NCI-H748 (cell line): ENCODE data around the gene GPA33.

Source experiments
- DNase-seq: peaks from one replicate; lab custom pipeline; 2025; ENCODE audit not compliant: unreplicated experiment; lab: John Stamatoyannopoulos, UW

Gene GPA33

DNA sequence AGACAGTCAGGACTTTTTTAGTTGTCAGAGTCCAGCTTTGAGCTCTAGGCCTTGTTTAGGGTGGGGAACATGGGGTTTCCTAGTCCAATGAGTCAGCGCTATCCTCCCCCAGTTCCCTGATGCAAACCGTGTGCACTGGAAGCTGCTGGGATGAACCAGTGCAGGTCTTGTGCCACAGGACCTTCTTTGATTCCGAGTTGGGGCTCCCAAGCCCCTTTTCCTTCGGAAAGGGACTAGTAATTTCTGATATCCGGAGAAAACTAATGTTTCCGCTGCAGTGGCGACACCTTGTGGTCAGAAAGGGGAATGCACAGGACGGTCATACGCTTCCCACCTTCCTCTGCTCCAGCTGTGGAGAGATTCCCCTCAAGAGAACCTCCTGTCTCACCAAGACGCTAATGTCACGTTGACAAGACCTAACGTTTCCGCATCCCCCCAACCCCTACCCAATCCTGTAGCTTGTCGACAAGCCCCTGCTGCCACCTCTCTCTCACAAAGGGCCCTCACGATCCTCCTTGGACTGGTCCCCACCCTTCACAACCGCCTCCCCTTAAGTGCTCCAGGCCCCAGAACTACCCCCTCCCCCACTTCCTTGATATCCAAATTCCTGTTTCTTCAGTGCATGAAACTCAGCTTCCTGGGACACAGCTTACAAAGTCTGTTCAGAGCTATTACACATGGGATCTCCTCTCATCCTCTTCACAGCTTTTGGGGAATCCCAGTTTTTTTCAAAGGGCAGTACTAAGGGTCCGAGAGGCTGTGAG lies 30.9 kb downstream of the GPA33 start:
- DNase-seq = peak; percentile 65

DNA sequence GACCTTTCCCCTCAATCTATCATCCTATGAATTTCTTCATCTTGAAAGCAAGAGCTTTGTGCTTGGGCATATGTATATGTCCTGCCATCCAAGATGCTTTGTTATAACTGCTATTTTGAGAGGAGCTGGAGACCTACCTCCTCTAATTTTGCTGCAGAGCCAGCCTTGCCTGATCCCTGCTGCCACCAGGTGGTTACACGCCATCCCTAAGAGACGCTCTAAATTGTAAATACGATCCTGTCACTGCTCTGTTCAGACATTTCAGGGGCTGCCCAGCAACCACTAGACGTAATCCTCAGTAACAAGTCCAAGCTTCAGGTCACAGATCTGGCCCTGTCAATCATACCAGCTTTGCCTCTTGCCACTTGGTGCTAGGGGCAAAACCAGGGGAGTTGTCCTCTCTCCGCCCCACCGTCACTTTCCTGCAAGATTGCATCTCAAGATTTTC lies 32.9 kb downstream of the GPA33 start:
- peak; percentile 84 for DNase-seq

DNA sequence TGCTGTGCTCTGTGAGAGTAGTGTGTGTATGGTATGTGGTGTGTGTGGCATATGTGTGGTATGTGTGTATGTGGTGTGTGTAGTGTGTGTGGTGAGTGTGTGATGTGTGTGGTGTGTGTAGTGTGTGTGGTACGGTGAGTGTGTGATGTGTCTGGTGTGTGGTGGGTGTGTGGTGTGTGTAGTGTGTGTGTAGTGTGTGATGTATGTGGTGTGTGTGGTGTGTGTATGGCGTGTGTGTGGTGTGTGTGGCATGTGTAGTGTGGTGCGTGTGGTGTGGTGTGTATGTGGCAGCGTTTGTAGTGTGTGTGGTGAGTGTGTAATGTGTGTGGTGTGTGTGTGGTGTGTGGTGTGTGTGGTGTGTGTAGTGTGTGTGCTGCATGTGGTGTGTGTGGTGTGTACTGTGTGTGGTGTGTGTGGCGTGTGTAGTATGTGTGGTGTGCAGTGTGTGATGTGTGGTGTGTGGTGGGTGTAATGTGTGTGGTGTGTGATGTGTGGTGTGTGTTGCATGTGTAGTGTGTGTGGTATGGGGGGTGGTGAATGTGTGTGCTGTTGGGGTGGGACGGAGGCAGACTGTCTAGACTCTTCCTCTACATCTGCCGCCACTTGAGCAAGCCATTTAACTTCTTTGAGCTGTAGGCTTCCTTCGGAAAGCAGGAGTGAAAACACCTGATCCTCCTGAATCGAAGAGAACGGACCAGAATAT lies 33.5 kb downstream of the GPA33 start:
- DNase-seq = peak; percentile 74

DNA sequence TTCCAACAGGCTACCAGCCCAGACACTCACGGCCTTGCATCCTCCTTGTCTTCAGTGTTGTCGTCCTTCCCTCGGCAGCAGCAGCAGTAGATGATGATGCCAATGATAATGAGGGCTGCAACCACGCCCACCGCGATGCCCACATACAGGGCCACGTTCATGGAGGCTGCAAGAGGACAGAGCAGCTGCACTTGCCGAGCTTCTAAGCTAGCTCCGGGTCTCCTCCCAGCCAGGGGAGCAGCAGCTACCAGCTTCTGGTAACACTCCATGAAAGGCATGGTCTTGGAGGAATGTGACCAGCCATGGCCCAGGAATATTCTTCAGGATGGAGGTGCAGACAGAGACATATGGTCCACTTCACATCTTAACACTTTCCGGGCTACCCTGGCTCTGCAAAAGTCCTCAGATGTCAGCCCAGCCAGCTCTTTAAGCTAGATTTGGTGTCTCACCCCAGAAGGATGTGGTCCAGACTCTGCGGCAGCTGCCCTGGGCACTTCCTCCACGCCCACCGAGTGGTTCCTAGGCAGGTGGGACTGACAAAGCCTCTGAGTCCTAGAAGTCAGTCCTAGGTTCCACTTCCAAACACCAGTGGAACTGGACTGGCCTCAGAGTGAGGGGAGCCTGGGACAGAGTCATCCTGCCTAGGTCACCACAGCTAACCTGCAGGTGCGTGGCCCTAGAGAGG lies 35.1 kb downstream of the GPA33 start:
- DNase-seq = peak; percentile 64

DNA sequence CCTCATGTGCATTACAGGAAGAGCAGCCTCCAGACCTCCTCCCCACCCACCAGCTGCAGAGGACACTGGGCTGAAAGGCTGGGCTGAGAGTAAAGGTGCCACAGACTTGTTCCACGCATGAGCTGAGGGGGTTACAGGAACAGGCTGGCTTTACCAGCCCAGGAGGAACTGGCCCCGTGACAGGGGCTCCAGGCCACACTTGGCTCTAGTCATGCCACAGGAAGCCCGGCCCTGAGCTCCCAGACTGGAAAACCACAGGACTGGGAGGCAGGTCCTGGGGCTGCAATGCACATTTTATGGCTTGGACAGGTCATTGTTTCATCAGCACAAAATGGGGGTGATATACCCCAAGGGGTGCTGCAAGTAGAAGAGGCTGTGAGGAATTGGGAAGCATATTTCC lies 35.6 kb downstream of the GPA33 start:
- no peak for DNase-seq

DNA sequence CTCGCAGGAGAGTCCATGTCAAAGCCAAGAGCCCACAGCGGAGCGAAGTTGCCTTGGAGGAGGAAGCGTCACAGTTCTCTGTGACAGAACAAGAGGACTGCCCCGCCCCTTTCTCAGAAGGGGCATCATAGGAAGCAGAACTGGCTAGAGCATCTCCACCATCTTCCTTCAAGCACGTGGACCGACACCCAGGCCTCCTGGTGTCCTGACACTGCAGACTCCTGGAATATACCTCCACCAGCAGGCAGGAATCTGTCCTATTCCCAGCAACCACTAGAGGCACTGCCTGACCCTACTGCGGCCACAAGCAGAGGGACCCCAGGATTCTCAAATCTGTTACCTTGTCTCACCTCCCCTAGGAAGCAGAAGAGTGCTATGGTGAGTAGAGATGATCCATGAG lies 37.8 kb downstream of the GPA33 start:
- peak; percentile 31 for DNase-seq

DNA sequence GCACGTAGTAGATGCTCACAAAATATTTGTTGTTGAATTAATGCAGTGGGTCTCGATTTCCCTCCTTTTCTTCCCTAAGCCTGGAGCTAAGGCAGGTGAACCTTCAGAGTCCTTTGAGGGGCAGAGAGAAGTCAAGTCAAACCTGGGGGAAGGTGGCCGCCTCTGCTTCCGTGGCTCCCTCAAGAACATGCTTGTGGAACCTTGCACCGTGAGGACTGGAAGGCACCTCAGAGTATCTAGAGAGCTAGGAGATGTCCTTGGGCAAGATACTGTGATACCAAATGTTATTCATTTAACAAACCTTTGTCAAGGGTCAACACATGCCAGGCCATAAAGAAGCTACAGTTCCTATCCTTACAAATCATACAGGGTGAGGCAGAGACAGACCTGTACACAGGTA lies 38.3 kb downstream of the GPA33 start:
- no peak for DNase-seq

DNA sequence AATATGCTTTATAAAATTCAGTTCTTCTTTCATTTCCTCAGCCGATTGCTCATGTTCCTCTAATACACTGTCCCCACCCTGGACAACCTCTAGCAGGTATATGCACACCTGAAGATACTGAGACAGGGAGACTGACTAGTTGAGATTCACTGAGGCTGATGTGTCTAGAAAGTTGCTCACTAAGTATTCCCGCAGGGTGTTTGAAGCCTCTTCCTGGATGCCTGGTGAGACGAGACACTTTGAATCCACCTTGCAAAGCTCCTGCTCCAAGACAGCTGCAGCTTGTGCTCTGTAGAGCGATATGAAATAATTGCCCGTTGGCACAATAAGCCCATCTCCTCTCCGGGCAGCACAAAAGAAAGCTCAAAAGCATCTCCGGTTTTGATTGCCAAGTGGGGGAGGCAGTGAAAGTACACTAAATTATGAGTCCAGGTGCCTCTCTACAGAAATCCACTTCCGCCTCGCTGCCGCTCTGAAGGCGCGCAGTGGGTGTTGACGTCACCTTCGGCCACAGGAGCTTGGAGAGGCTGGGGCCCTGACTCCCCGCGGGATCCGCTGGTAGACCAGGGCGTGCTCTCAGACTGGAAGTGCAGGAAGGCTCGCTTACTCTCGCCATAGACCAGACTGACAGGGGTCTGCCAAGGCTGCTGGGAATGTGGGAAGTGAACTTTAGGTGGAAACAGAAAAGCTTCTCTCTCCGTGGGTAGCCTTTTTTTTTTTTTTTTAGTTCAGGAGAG lies 46.3 kb downstream of the GPA33 start:
- DNase-seq = peak; percentile 94

DNA sequence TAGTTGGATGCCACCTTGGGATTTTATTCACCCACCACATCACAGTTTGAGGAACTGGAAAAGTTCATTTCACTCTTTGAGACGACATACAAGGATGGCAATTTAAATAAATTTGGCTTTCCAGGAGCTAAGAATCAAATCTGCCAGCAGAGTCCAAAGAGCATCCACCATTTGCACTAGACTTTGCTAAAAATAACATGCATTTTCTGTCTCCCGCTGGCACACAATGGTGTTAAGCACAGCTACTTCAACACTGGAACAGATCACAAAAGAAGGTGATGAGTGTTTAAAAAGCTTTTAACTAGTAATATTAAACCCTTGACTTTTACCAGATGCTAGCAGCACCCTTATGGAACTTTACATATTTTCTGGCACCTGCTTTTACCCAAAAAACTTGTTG lies 56.5 kb downstream of the GPA33 start:
- DNase-seq = no peak

DNA sequence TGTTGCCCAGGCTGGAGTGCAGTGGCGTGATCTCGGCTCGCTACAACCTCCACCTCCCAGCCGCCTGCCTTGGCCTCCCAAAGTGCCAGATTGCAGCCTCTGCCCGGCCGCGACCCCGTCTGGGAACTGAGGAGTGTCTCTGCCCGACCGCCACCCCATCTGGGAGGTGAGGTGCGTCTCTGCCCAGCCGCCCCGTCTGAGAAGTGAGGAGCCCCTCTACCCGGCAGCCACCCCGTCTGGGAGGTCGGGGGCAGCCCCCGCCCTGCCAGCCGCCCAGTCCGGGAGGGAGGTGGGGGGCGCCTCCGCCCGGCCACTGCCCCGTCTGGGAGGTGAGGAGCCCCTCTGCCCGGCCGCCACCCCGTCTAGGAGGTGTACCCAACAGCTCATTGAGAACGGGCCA lies 60.6 kb downstream of the GPA33 start:
- DNase-seq = peak; percentile 26

DNA sequence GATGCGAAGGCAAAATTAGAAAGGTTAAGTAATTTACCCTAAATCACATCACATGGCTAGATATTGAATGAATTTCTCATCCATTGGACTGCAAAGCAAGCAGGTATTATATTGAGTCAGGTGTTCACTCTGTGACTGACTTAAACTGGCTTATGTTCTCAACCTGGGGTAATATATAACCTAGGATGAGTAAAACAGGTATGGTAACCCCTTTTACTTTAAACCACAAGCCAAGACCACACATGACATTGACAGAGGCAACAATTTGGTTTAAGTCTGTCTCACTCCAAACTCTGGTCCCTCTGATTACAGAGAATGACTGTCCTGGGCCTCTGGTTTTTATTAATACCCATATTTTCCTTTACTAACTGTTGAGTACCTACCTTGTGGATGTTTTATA lies 67.8 kb downstream of the GPA33 start:
- no peak for DNase-seq

DNA sequence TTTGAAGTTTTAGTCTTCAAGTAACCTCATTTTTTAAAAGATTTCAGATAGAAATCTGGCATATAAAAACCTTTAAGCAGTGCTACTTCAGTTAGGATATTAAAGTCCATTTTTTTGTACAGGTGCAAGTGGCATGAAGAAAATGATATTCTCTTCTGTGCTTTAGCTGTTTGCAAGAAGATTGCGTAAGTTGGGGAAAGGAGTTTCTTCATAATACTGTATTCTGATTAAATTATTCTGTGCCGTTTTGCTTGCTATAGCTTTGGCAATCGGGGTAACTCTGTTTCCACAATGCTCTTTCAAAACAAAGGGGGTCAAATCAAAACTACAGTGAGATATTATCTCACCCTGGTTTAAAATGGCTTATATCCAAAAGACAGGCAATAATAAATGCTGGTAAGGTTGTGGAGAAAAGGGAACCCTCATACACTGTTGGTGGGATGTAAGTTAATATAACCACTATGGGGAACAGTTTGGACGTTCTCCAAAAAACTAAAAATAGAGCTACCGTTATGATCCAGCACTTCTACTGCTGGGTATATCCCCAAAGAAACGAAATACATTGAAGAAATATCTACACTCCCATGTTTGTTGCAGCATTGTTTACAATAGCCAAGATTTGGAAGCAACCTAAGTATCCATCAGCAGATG lies 74.0 kb downstream of the GPA33 start:
- DNase-seq = no peak

DNA sequence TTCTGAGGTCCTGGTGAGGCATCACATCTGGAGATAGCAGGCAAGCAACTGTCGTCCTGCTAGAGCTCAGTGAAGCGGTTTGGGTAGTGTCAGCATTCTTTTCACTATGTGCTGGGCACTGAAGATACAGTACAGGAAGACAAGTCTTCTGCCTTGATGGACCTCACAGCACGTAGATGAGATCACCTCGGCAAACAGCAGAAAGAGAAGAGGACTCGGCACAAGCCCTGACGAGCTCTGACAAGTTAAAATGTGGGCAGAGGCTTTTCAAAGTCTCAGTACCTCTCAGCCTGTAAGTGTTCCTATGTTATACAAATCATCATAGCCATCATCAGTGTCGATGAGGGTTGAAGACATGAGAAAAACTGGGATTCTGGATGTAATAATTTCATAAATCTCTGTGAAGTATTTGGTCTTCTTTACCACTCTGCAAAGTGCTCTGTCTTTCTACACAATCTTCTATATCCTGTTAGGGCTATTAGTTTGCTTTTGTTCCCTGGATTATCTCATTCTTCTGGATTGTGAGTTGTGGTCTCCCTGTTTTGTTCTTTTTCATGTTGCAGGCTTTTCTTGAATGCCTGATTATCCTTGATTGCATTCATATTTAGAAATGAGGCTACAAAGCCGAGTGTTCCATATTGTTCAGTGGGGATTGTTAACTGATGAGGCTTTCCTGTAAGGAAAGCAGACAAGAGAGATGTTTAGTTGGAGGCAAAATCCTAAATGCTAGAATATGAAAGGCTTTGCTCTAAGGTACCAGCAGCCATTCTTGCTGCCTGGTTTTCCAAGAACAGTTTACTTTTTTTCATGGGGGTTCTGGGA lies 76.9 kb downstream of the GPA33 start:
- DNase-seq = no peak

DNA sequence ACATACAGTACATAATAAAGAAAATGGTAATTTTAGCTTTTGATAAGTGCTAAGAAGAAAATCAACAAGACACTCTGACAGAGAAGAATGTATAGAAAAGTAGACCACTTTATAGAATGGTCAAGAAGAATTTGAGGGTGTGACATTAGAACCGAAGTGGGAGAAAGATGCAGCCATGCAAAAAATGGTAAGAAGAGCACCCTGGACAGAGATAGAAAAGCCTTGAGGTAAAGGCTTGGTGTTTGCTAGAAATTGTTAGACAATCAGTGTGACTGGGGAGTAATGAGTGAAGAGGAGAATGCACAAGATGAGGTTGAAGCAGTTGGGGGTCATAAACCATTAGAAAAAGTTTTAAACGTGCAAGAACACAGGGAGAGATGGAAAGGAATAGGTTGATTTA lies 77.6 kb downstream of the GPA33 start:
- DNase-seq = no peak

DNA sequence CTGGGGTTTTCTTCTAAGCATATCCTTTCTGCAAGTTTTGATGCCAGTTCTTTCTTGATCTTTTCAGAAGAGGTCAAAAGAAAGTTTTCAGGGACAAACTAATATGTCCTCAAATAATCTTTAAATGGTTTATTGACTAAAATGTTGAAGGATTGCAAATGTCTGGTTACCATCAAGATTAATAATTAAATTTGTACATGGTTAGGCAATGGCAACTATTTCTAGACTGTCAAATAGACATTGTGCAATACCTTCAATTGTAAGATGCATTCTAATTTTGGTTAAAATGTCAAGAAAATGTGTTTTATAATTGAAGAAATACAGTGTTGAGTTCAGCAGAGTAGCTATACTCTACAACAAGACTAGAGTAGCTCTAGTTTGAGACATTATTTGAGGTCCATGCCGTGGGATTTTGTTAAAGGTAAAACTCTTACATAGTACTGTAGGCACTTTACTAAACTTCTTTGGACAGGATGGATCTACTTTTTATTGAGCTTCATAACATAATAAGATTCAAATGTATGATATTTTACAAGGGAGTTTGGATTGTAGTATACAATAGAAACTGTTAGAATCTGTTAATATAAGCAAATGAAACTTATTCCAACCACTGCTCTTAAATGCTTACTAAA lies 78.5 kb downstream of the GPA33 start:
- DNase-seq = no peak

DNA sequence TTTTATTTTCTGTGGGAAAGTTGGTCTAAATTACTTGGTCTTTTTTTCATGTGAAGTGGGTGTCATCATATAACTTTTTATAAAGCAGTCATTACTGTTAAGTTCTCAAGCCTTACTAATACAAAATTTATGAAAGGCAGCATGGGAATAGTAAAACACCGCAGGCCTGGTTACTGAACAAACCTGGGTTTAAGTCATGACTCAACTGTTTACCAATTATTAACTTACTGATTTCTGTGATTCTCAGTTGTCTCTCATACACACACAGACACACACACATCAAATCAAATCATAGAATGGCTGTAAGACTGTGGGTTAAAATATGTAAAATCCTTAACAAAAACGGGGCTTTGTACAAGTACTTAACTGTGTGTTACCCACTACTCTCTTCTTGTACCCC lies 86.5 kb downstream of the GPA33 start:
- DNase-seq = no peak
